LNCAP (cell line): ENCODE measurements around the gene HOXA3.

Experiments
- TF ChIP-seq, protein P1 (sequence below): fragments of 450-650 bp; IDR thresholded peaks from 2 replicates; pipeline ENCODE4 v1.5.1; 2017; ENCODE audit warnings: mild to moderate bottlenecking

The HOXA3 gene

DNA sequence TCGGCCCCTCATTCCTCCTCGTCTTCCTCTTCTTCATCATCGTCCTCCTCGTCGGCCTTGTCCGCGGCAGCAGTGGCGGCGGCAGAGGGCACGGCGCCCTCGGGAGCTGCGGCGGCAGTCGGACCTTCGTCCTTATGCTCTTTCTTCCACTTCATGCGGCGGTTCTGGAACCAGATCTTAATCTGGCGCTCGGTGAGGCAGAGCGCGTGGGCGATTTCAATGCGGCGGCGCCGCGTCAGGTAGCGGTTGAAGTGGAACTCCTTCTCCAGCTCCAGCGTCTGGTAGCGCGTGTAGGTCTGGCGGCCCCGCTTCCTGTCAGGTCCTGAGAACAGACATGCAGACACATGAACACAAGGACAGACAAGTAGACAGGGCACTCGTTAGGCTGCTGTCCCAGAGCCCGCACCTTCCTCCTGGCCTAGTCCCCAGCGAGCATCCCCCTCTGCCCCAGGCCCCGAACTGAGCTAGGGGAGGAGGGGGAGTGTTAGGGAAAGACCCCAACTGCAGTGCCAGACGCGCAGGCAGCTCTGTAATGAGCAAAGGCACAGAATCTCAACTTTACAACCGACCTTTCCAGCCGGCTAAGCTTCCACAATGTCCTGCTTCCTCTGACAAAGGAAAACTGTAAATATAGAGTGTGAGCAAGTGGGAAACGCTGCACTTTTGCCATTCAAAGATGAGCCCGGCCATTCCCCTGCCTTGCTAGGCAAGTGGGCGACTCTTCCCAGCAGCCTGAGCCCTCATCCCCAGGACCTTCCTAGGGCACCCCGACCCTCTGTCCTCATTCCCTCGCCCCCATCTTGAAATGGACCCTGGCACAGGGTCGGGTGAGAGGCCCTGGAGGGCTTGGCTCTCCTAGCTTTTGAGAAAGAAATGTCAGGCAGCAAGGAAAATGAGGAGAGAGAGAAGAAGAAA lies 2.8 kb upstream of the HOXA3 start:
- TF ChIP-seq, protein P1, sequence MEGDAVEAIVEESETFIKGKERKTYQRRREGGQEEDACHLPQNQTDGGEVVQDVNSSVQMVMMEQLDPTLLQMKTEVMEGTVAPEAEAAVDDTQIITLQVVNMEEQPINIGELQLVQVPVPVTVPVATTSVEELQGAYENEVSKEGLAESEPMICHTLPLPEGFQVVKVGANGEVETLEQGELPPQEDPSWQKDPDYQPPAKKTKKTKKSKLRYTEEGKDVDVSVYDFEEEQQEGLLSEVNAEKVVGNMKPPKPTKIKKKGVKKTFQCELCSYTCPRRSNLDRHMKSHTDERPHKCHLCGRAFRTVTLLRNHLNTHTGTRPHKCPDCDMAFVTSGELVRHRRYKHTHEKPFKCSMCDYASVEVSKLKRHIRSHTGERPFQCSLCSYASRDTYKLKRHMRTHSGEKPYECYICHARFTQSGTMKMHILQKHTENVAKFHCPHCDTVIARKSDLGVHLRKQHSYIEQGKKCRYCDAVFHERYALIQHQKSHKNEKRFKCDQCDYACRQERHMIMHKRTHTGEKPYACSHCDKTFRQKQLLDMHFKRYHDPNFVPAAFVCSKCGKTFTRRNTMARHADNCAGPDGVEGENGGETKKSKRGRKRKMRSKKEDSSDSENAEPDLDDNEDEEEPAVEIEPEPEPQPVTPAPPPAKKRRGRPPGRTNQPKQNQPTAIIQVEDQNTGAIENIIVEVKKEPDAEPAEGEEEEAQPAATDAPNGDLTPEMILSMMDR, result no peak

DNA sequence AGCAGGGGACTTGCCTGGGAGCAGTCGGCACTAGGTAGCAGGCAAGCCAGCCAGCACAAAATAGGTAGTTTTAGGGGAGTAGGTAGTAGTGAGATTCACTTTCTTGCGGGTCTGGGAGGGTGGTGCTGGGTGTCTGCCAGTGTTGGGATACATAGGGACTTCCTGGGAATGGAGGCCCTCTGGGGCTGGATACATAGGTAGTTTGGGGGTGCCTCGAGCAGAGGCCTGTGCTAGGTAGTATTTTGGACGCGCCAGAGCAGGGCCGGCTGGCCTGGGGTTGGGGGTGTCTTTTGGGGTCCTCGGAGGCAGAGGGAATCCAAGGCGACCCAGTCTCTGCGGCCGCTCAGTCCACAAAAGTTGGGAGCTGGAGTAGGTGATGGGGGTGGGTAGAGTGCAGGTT lies 2.0 kb upstream of the HOXA3 start:
- TF ChIP-seq, protein P1, result no peak

DNA sequence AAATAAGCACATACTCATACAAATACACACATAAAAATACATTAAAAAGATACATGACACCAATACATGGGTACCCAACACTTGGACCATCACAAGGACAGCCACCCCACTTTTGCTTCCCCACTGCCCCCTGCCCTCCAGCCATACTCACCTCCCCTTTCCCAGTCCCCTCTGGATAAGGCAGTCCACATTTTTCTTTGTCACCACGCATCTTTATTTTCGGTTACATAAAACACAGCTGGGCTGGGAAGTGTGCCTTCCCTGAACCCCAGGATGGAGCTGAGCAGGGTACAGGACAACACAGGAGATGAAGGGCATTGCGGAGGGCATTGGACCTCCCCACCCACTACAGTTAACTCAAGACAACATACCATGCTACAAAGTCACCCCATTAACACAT lies 1.1 kb upstream of the HOXA3 start:
- TF ChIP-seq, protein P1, result no peak

DNA sequence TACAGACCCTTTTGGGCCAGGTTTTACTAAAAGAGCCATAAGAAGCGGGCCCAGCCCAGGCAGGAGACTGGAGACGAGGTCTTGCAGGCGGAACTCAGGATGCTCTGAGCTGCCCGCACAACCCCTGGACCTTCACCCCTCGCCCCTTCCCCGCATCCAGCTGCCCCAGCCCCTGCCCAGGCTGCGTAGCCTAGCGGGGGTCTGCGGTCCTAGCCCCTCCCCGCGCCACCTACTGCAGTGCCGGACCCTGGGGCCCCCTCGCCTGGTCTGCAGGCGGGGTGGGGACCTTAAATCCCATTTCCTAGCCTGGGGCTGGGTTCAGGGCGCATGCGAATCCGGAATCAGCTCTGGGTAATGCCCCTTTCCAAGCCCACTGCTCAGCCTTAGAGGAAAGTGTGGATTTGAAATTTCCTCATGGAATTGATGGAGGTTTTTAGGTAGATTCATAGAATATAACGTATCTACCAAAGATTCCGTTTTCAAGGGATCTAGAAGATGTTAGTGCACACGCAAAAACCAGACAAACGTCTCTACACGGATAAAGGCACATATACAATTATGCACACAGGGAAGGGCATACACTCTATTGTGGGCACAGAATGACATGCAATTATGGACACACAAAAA lies 546 bp upstream of the HOXA3 start:
- TF ChIP-seq, protein P1, result no peak

DNA sequence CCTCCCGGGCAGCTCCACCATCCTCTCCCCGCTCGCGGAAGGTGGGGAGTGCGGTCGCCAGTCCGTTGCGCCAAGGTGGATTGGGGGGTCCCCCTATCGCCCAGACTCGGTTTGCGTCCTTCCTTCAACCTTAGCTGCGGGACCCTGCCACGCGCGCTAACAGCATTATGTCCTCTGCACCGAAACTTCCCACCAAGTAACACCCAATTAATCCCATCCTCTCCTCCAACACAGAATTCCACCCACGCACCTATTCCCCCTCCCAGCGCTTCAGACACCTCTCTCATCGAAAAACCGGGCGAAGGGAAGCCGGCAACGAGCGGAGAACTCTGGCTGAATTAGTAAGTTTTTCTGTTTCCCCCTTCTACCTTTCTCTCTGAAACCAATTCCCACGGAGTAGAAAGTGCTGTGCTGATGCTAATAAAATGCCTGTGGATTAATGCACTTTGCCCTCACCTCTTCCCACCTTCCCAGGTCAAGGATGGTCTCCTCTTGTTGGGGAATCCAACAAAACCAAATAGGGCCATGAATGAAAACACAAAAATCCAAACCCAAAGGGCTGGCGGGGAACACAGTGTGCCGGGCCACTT lies 947 bp downstream of the HOXA3 start:
- TF ChIP-seq, protein P1, result no peak

DNA sequence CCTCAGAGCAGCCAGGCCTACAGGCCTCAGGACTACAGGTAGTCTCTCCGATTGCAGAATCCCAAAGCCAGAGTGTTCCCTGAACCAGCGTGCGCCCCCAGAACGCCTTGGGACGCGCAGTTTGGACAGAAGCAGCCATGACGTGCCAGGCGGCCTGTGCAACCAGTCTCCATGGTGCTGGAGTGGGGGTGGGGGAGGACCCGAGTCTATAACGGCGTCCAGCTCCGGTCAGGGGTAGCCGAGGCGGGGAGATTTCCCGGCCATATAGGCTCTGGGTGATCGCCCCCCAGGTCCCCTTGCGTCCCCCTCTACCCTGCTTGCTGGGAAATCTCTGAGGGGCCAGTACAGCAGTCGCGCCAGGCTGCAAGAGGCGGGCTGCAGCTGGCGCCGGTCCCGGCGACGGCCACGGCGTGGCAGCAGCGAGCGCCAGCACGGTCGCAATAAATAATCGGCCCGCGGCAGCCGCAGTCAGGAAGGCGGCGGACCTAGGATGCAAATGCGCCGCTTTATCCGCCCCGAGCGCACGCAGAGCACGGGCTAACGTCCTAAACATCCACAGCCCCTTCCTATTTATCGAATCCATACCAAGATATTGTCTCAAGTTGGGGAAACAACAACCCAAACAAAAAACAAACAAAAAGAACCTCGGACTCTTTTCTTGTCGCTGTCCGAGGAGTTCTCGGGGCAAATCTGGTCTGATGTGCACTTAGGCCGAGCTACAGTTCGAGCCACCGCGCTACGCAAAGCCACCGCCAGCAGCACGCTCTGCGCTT lies 1.6 kb downstream of the HOXA3 start:
- TF ChIP-seq, protein P1, result peak; percentile 92
